B cell (primary cell): ENCODE measurements around the gene TMEM151A. TPM values are rescaled to one million over a fixed set of nuclear protein-coding genes. Genes with fewer than 3 reads are reported as not detected.

Source experiments
- ATAC-seq: fragments of 200-7000 bp; cut with Tn5 transposase; one replicate; pipeline ENCODE4 v1.10.0; 2021; ENCODE audit warnings: low read depth, mild to moderate bottlenecking, moderate number of reproducible peaks, moderate library complexity
- CTCF ChIA-PET: fragments of 350-600 bp; sonication (Branson Sonifier 250); formaldehyde crosslinking; loops from one replicate; lab custom pipeline; 2021; ENCODE audit warnings: antibody characterized with exemption, inconsistent platforms; lab: Charles Lee
- POLR2A ChIA-PET: fragments of 350-600 bp; sonication (Branson Sonifier 250); formaldehyde crosslinking; loops from one replicate; lab custom pipeline; 2021; ENCODE audit warnings: antibody characterized with exemption; lab: Charles Lee
- DNase-seq: peaks from one replicate; pipeline ENCODE4 v3.0.0; 2013
- H2AFZ ChIP-seq: 2 replicates; pipeline ENCODE4 v1.6.1; 2012; ENCODE audit warnings: mild to moderate bottlenecking, low read depth, low read length; ENCODE audit not compliant: insufficient read depth, poor library complexity, severe bottlenecking
- H3K27ac ChIP-seq, 2 donors: 1 replicate in 1 of 2; 2 replicates in 1 of 2; pipeline ENCODE4 v1.5.1; 2012 to 2013; ENCODE audit warnings: low read length in 2 of 2, mild to moderate bottlenecking in 2 of 2, moderate library complexity in 1 of 2
- H3K27me3 ChIP-seq, 4 experiments: fragments of 200-600 bp in 1 of 4; sonication (generic) in 1 of 4; replicated peaks in 1 of 4; 1 replicate in 2 of 4; 2 replicates in 2 of 4; pipeline versions ENCODE4 v1.6.1 to v1.7.0; 2013 to 2016; ENCODE audit warnings: low read length in 3 of 4, mild to moderate bottlenecking in 2 of 4, mixed read lengths in 1 of 4, moderate library complexity in 1 of 4; ENCODE audit not compliant: insufficient read depth in 4 of 4, control insufficient read depth in 3 of 4; ENCODE audit errors: control extremely low read depth in 1 of 4
- H3K36me3 ChIP-seq, 2 experiments: replicated peaks in 1 of 2; 1 replicate in 1 of 2; 2 replicates in 1 of 2; pipeline versions ENCODE4 v1.6.1 to v1.7.1; 2013; ENCODE audit warnings: low read length in 1 of 2; ENCODE audit not compliant: insufficient read depth in 2 of 2, control insufficient read depth in 1 of 2; ENCODE audit errors: control extremely low read depth in 1 of 2, extremely low read depth in 1 of 2
- H3K4me1 ChIP-seq, 2 donors: fragments of 200-600 bp in 1 of 2; sonication (generic) in 1 of 2; 1 replicate in 1 of 2; 2 replicates in 1 of 2; pipeline versions ENCODE4 v1.5.1 to v1.6.1; 2013 to 2017; ENCODE audit warnings: low read length in 2 of 2; ENCODE audit not compliant: control insufficient read depth in 2 of 2, insufficient read depth in 2 of 2
- H3K4me2 ChIP-seq: replicated peaks from 2 replicates; pipeline ENCODE3; 2012; ENCODE audit warnings: mild to moderate bottlenecking, low read depth, low read length; ENCODE audit not compliant: poor library complexity, severe bottlenecking
- H3K4me3 ChIP-seq, 5 experiments: fragments of 200-600 bp in 1 of 5; sonication (generic) in 1 of 5; 1 replicate in 3 of 5; 2 replicates in 2 of 5; pipeline versions ENCODE4 v1.5.1 to v1.7.0; 2011 to 2016; ENCODE audit warnings: low read length in 4 of 5, mild to moderate bottlenecking in 4 of 5, low read depth in 2 of 5, control low read depth in 1 of 5, moderate library complexity in 1 of 5; ENCODE audit not compliant: insufficient read depth in 1 of 5; ENCODE audit errors: control extremely low read depth in 1 of 5, extremely low read depth in 1 of 5
- H3K79me2 ChIP-seq: fragments of 200-600 bp; sonication (generic); one replicate; pipeline ENCODE4 v1.6.0; 2016; ENCODE audit warnings: low read length; ENCODE audit not compliant: control insufficient read depth, insufficient read depth
- H3K9ac ChIP-seq: fragments of 200-600 bp; sonication (generic); 2 replicates; pipeline ENCODE4 v1.6.1; 2017; ENCODE audit warnings: mild to moderate bottlenecking, low read length, moderate library complexity
- H3K9me3 ChIP-seq, 3 donors: one replicate each; pipeline versions ENCODE4 v1.6.1 to v1.7.1; 2013; ENCODE audit warnings: low read length in 2 of 3; ENCODE audit not compliant: control insufficient read depth in 2 of 3, insufficient read depth in 1 of 3; ENCODE audit errors: control extremely low read depth in 1 of 3
- H4K20me1 ChIP-seq: 2 replicates; pipeline ENCODE4 v1.6.0; 2012; ENCODE audit warnings: mild to moderate bottlenecking, low read length; ENCODE audit not compliant: insufficient read depth, control insufficient read depth, poor library complexity, severe bottlenecking
- H3K27ac Mint-ChIP-seq: one replicate; pipeline ENCODE4 v1.8.0; 2021; ENCODE audit warnings: mixed read lengths
- H3K27me3 Mint-ChIP-seq: one replicate; pipeline ENCODE4 v1.8.0; 2021; ENCODE audit warnings: mixed read lengths
- H3K4me1 Mint-ChIP-seq: one replicate; pipeline ENCODE4 v1.8.0; 2021; ENCODE audit warnings: mixed read lengths
- H3K4me3 Mint-ChIP-seq: one replicate; pipeline ENCODE4 v1.8.0; 2021; ENCODE audit warnings: mixed read lengths
- H3K9me3 Mint-ChIP-seq: one replicate; pipeline ENCODE4 v1.8.0; 2022; ENCODE audit warnings: mixed read lengths; ENCODE audit not compliant: insufficient read depth
- EZH2 ChIP-seq: IDR thresholded peaks from 2 replicates; pipeline ENCODE4 v1.6.1; 2012; ENCODE audit warnings: borderline replicate concordance, low read depth, mild to moderate bottlenecking, moderate library complexity, low read length; ENCODE audit not compliant: insufficient read depth, poor library complexity, severe bottlenecking
- WGBS: methylation state at CpG from one replicate; pipeline ENCODE4 v1.1.5; 2013; ENCODE audit warnings: missing lambda C conversion rate; ENCODE audit not compliant: insufficient coverage; 5-methylcytosine and 5-hydroxymethylcytosine counted together
- intact Hi-C: fragments of 100-400 bp; cut with micrococcal nuclease; formaldehyde crosslinking; loops from one replicate; pipeline ENCODE4 v1.10.0; 2022
- polyA plus RNA-seq: library from polyadenylated mRNA; depleted of rRNA; stranded (reverse); fragments of >200 nt; gene quantifications from 2 replicates; pipeline ENCODE4 v1.2.3, GENCODE V29; 2012
- total RNA-seq, 2 donors: library from RNA; stranded (reverse); fragments of 120-200 nt in 1 of 2; gene quantifications; 1 replicate in 1 of 2; 2 replicates in 1 of 2; pipeline versions ENCODE4 v1.2.3 to v1.2.4, GENCODE V29; 2013 to 2022
- TF ChIP-seq, protein P1 (sequence below): fragments of 200-600 bp; IDR thresholded peaks from one replicate; pipeline ENCODE4 v1.8.0; 2022; ENCODE audit warnings: antibody characterized with exemption, mild to moderate bottlenecking

Gene TMEM151A
- total and polyA plus RNA-seq, 2 donors (not counting 1 experiment from before 2014, with no cell fraction given), result 0.17 to 1.1 TPM

GRCh38 chr11:66323684-66324083 is 32.0 kb downstream of the TMEM151A start:
- no peaks in the 10 kb centered on the region for H3K9me3 Mint-ChIP-seq
- no peak overlapping the region for H3K27ac Mint-ChIP-seq
- intact Hi-C loops, result no loop called here
- H3K27me3 Mint-ChIP-seq, result no peaks in the 10 kb centered on the region
- peaks cover 25% of the 10 kb centered on the region for H3K4me1 Mint-ChIP-seq
- POLR2A ChIA-PET, result no interaction called here
- H3K9me3 ChIP-seq, result no peaks in the 10 kb centered on the region
- CTCF ChIA-PET, result interaction anchor here (2.1 kb wide), 1 partner anchor 11 kb away, joined by 21 read pairs; no protein-coding TSS in a partner anchor
- TF ChIP-seq, protein P1, sequence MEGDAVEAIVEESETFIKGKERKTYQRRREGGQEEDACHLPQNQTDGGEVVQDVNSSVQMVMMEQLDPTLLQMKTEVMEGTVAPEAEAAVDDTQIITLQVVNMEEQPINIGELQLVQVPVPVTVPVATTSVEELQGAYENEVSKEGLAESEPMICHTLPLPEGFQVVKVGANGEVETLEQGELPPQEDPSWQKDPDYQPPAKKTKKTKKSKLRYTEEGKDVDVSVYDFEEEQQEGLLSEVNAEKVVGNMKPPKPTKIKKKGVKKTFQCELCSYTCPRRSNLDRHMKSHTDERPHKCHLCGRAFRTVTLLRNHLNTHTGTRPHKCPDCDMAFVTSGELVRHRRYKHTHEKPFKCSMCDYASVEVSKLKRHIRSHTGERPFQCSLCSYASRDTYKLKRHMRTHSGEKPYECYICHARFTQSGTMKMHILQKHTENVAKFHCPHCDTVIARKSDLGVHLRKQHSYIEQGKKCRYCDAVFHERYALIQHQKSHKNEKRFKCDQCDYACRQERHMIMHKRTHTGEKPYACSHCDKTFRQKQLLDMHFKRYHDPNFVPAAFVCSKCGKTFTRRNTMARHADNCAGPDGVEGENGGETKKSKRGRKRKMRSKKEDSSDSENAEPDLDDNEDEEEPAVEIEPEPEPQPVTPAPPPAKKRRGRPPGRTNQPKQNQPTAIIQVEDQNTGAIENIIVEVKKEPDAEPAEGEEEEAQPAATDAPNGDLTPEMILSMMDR, result no peak
- TF ChIP-seq EZH2, result no peak
- WGBS, result 85% methylated on average over 1 of the region's 1 CpG
- no peaks in the 10 kb centered on the region for H3K36me3 ChIP-seq
- H3K9ac ChIP-seq, result no peak overlapping the region
- H3K27ac ChIP-seq, result no peak overlapping the region
- no peak for DNase-seq
- no peak overlapping the region for H3K4me2 ChIP-seq
- ATAC-seq, result no peak
- H3K4me3 ChIP-seq, result no peak overlapping the region
- no peak overlapping the region for H3K4me3 Mint-ChIP-seq
- peaks cover 21 to 31% of the 10 kb centered on the region in 2 donors for H3K4me1 ChIP-seq
- no peaks in the 10 kb centered on the region for H4K20me1 ChIP-seq
- no peaks in the 10 kb centered on the region for H3K79me2 ChIP-seq
- no peaks in the 10 kb centered on the region for H3K27me3 ChIP-seq
- H2AFZ ChIP-seq, result no peak overlapping the region

- Mint-ChIP-seq H3K9me3 (no peaks in the 10 kb centered on the region), H3K27me3 (no peaks in the 10 kb centered on the region), H3K4me3 (no peak overlapping the region), H3K4me1 (peaks cover 19% of the 10 kb centered on the region), H3K27ac (no peak overlapping the region)
- H3K9ac ChIP-seq, result no peak overlapping the region
- no peaks in the 10 kb centered on the region for H3K27me3 ChIP-seq
- no peak overlapping the region for H2AFZ ChIP-seq
- DNase-seq (no peak), ATAC-seq (no peak)
- peaks cover 15 to 25% of the 10 kb centered on the region in 2 donors for H3K4me1 ChIP-seq
- no peaks in the 10 kb centered on the region for H3K36me3 ChIP-seq
- CTCF ChIA-PET, result interaction anchor here (2.1 kb wide), 1 partner anchor 12 kb away, joined by 21 read pairs; no protein-coding TSS in a partner anchor
- H3K9me3 ChIP-seq, result no peaks in the 10 kb centered on the region
- no peak overlapping the region for H3K4me3 ChIP-seq
- no peaks in the 10 kb centered on the region for H4K20me1 ChIP-seq
- intact Hi-C loops, result no loop called here
- H3K4me2 ChIP-seq, result no peak overlapping the region
- H3K79me2 ChIP-seq, result no peaks in the 10 kb centered on the region
- WGBS, result 78% methylated on average over 1 of the region's 10 CpGs
- POLR2A ChIA-PET, result no interaction called here
- TF ChIP-seq, protein P1, result no peak
- no peak for TF ChIP-seq EZH2
- H3K27ac ChIP-seq, result no peak overlapping the region
Measured at GRCh38 chr11:66324664-66325063, 33.0 kb downstream of the TMEM151A start.
